Stimulated activated CD8-positive, alpha-beta memory T cell treated with anti-CD3 and anti-CD28 coated beads, Interleukin-12 subunit alpha, Interleukin-12 subunit beta, amount 100 ng/mL, for 24 hours (primary cell): ENCODE data around the gene FBXL7.

Experiments used
- DNase-seq: peaks from one replicate; pipeline ENCODE4 v3.0.0-alpha.2; 2020; ENCODE audit errors: extremely low read depth

FBXL7 gene

GRCh38 chr5:15544039-15544438 is 44.1 kb downstream of the FBXL7 start:
- no peak for DNase-seq

- DNase-seq, result no peak
These were observed 45.1 kb downstream of the FBXL7 start for GRCh38 chr5:15545082-15545481.

- no peak for DNase-seq
These were observed 47.4 kb downstream of the FBXL7 start for GRCh38 chr5:15547261-15547839.

DNA sequence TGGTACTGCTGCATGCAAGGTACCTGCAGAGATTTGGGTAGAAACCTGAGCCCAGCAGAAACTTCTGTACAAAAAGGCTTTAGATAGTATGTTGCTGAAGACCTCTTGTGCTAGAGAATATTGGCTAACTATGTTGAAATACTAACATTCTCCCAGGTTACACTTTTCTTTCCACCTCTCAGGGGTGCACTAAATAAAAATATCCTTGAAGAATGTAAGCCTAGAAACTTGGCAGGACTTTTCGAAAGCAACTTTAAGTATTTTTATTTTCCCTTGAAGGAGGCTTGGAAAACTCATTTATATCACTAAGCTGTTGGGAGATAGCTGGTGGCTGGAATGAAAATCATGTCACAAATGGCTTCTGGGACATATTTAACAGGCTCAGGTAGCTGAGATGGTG is 50.0 kb downstream of the FBXL7 start:
- DNase-seq, result no peak

- DNase-seq, result no peak
These were observed 50.6 kb downstream of the FBXL7 start for GRCh38 chr5:15550502-15551112.

GRCh38 chr5:15551113-15551504 is 51.1 kb downstream of the FBXL7 start:
- no peak for DNase-seq

DNA sequence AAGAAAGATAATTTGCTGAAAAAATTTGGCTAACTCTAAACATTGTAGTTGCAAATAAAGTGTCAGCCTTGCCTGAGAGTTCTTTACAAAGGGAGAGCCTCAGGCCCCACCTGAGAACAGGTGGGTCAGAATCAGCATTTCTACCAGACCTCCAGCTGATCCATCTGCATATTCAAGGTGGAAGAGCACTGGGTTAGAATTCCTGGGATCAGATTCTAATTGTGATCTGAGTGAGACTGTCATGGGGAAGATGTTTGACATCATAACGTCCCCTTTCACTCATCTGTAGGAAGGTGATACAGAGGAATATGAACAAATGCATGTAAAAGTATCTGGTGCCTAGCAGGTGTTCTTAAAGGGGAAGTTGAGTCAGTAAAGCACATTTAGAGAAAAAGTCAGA is 54.6 kb downstream of the FBXL7 start:
- DNase-seq, result no peak

GRCh38 chr5:15555176-15555575 is 55.2 kb downstream of the FBXL7 start:
- DNase-seq, result no peak

DNA sequence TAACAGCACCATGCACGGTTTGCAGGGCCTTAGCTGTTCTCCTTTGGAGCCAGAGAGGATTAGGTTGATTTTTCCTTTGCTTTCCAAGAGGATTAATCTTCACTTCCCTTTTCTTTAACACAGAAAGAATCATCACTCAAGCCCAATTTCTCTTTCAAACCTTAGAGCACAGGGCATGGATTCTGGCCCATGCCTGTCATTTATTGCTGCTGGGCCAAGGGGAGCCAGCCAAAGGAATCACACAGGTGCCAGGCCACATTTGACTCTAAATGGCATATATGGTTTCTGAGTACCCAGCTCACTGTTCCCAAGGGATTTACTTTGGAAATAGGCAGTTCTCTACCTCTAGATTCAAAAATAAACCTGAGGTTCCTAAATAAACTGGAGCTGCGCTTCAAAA is 58.3 kb downstream of the FBXL7 start:
- no peak for DNase-seq

- DNase-seq, result no peak
These were observed 58.7 kb downstream of the FBXL7 start for GRCh38 chr5:15558681-15559080.

- no peak for DNase-seq
These were observed 60.4 kb downstream of the FBXL7 start for GRCh38 chr5:15560421-15560820.

DNA sequence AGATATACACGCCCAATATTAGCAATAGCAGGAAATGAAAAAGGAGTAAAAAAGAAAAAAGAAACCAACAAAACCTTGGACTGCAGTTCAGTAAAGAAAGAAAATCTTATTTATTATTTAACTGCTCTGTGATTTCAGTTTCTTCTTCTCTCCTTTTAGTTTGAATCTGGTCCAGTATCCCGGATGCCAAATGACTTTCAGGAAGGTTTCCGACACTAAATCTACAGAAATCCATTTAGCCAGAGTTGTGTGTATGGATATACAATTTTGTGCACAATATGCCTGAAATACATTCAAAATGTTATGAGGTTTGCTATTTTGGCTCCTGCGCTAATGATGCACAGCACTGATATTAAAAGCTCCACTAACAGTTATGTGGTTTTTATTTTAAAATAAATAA is 64.5 kb downstream of the FBXL7 start:
- DNase-seq, result no peak

DNA sequence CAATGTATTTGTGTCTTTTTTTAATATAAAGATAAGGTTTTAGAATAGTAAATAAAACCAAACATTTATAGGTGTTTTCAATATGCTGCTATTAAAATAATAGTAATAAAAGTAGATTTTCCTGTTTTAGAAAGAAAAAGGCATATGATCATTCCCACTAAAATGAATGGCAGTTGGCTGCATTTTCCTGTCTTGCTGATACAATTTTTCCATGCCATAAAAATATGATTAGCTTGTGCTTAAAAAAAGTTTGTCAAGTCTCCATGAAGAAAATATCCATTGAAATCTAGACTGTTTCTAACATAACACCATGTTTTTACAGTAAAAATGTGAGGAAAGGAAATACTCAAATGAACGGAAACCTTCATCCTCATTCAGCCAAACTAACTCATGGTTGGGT is 65.0 kb downstream of the FBXL7 start:
- no peak for DNase-seq

DNA sequence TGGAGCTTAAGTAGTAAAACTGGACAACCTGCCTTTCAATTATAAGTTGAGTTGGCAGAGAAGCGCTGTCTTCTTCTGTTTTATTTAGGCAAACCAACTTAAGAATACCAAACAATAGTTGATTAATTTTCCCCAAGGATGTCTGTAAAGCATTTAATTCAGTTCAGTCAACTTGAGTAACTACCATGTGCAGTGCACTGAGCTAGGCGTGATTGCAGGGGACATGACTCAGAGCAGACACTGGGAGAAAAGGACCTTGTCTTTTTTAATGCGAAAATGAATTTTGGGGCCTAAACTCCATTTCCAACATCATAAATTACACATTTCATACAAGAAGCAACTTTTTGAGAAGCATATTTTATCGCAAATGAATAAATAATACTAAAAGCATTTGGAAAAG is 66.3 kb downstream of the FBXL7 start:
- no peak for DNase-seq

DNA sequence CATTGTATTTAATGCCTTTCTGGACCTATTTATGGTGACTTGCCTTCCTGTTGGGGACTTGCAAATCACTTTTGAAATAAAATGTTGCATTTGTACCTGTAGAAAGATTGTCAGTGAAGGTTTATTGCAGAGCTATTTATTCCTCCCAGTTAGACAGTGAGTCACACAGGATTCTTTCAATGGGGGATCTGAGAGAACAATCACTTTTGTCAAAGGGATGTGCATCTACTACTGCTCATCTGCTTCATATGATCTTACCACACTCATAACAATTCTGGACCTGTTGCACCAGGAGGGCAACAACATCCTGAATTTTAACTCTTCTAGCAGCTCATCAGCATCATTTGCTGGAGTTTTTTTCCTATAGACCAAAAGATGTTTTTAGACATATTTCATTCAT is 66.8 kb downstream of the FBXL7 start:
- DNase-seq, result no peak

DNA sequence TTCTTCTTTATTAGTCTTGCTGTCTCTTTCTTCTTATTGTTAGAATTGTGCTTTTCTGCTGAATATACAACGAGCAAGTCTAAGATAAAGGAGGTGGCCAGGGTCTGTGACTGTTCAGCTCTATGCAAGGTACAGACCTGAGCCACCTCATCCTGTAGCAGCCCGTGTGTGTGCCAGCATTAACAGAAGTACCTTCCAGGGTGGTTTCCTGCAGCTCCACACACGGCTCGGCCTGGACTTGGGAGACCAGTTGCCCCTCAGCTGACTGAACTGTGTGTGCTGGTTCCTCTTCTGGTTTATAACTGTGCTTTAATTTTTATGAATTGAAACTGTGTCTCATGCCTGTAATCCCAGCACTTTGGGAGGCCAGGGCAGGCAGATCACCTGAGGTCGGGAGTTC is 70.5 kb downstream of the FBXL7 start:
- no peak for DNase-seq

DNA sequence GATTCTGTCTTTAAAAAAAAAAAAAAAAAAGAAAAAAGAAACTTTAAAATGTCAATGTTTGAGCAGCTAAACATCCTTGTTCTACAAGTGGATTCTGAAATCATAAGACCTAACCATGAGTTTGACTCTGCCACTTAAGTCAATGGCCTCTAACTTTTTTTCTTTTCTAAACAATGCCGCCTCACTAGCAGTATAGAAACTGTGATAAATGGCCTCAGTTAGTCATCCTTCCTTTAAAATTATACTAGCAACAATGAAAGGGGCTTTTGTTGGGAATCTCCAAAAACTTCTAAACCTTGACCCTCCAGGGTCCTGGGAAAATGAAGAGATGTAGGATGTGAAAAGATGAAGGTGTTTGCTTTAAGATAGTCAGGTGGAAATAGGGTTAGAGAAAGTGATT is 71.1 kb downstream of the FBXL7 start:
- DNase-seq, result no peak

DNA sequence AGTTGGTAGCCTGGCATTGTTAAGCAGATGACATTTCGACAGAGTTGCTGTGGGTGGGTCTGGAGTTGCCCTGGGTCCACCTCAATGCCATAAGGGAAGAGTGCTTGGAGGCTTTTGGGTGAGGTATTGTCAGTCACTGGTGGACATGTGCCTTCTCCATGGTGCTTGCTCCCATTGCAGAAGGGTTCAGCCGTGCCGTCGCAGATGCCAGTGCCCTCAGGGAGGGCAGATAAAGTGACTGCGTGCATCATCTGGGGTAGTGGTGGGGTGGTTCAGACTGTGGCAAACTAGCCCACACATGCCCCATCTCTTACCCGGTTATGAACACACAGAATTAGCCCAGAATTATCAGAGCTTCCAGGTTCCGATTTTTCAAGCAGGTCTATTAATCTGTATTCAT is 71.6 kb downstream of the FBXL7 start:
- DNase-seq, result no peak

DNA sequence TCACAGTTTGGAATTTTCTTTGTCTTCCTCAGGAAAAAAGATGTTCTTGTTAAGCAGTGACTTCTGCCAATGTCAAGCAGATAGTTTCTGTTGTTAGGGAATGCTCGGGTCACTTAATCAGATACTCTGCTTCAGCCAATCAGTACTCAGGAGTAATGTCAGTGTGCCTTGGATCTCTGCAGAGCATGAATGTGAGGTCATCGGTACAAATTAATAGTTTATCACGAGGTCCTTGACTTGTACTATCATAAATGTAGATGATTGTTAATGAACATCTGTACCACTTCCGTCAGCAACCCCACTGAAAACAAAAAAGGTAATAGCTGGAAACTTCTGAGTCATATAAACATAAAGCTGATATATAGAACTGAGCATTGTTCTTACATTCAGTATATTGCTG is 73.6 kb downstream of the FBXL7 start:
- no peak for DNase-seq

- no peak for DNase-seq
These were observed 74.1 kb downstream of the FBXL7 start for GRCh38 chr5:15574128-15574527.

DNA sequence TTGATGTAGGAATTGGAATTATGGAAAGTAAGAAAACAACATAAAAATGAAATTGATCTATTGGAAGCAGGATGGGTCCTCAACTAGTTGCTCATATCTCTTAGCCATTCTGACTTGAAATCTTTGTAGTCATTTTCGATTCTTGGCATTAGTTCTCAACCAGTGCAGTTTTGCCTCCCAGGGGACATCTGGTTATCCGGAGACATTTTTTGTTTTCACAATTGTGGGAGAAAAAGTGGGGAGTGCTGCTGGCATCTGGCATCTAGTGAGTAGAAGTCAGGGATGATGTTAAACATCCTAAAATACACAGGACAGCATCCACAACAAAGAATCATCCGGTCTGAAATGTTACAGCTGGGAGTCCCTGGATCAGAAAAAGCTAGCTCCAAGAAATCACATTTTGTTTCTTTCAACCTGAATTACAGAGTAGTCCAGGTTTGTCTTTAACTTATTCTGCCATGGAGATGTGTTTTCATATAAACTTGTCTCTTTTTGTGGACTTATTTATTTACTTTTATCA is 74.9 kb downstream of the FBXL7 start:
- no peak for DNase-seq

DNA sequence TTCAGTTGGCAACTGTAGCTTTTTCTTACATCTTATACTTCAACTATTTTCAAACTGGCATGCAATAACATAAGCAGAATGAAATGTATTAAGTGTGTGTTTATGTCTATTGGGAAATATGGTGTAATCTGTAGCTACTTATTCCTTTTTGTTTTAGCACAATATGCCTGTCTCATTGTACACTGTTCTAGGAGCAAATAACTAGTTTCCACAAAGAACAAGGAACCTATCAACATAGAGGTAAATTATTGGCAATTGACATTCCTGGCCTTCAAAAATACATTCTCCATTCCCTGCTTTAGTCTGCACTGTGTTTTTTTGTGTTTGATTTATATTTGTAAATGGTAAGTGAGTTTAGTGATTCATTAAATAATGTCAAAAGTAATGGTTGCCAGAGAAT is 75.7 kb downstream of the FBXL7 start:
- no peak for DNase-seq

- DNase-seq, result no peak
These were observed 77.2 kb downstream of the FBXL7 start for GRCh38 chr5:15577132-15577531.

GRCh38 chr5:15577831-15578230 is 77.9 kb downstream of the FBXL7 start:
- DNase-seq, result no peak
